ENCODE data around the gene KCNAB2.

Gene KCNAB2

DNA sequence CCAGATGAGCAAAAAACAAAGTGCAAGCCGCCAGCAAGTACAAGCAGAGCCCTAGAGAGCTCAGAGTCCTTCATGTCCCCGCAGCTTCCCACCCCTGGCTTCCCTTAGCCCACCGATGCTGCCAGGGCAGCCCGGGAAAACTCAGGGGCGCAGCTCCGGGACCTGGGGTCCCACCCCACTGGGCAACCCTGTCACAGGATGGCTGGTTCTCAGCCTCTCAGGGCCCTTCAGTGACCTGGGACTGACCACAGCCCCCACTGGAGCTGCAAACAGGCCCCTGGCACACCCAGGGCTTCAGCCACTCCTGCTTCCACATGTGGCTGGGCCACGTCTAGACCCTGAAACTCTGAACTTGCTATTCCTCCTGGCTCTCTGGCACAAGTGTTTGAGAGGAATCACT lies 84.9 kb downstream of the KCNAB2 start:
- TF ChIP-seq, protein P1, sequence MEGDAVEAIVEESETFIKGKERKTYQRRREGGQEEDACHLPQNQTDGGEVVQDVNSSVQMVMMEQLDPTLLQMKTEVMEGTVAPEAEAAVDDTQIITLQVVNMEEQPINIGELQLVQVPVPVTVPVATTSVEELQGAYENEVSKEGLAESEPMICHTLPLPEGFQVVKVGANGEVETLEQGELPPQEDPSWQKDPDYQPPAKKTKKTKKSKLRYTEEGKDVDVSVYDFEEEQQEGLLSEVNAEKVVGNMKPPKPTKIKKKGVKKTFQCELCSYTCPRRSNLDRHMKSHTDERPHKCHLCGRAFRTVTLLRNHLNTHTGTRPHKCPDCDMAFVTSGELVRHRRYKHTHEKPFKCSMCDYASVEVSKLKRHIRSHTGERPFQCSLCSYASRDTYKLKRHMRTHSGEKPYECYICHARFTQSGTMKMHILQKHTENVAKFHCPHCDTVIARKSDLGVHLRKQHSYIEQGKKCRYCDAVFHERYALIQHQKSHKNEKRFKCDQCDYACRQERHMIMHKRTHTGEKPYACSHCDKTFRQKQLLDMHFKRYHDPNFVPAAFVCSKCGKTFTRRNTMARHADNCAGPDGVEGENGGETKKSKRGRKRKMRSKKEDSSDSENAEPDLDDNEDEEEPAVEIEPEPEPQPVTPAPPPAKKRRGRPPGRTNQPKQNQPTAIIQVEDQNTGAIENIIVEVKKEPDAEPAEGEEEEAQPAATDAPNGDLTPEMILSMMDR (IDR thresholded peaks at IDR 0.05; ENCODE audit: insufficient read depth, low read length, poor library complexity, severe bottlenecking) = no peak
- Histone ChIP-seq H3K4me3 (replicated peaks; ENCODE audit: low read depth, low read length) (no peak overlapping the region), H3K27me3 (replicated peaks; ENCODE audit: control insufficient read depth, insufficient read depth, low read length) (peaks cover 1% of the 10 kb centered on the region; the same call in 1 of the 2 replicates), H3K36me3 (ENCODE audit: control insufficient read depth, insufficient read depth, low read length) (no peaks in the 10 kb centered on the region)
- no peak for DNase-seq (ENCODE audit: extremely low read depth, insufficient read length)

GRCh38 chr1:6131561-6131960 lies 85.9 kb downstream of the KCNAB2 start:
- TF ChIP-seq, protein P1 (IDR thresholded peaks at IDR 0.05; ENCODE audit: insufficient read depth, low read length, poor library complexity, severe bottlenecking) = no peak
- no peak overlapping the region for H3K4me3 ChIP-seq (replicated peaks; ENCODE audit: low read depth, low read length)
- no peak for DNase-seq (ENCODE audit: extremely low read depth, insufficient read length)
- peaks cover 1% of the 10 kb centered on the region; the same call in 1 of the 2 replicates for H3K27me3 ChIP-seq (replicated peaks; ENCODE audit: control insufficient read depth, insufficient read depth, low read length)
- H3K36me3 ChIP-seq (ENCODE audit: control insufficient read depth, insufficient read depth, low read length) = no peaks in the 10 kb centered on the region

GRCh38 chr1:6133146-6133895 lies 87.6 kb downstream of the KCNAB2 start:
- no peak for DNase-seq (ENCODE audit: extremely low read depth, insufficient read length)
- peaks cover 1% of the 10 kb centered on the region; the same call in 1 of the 2 replicates for H3K27me3 ChIP-seq (replicated peaks; ENCODE audit: control insufficient read depth, insufficient read depth, low read length)
- H3K36me3 ChIP-seq (ENCODE audit: control insufficient read depth, insufficient read depth, low read length) = no peaks in the 10 kb centered on the region
- H3K4me3 ChIP-seq (replicated peaks; ENCODE audit: low read depth, low read length) = no peak overlapping the region
- TF ChIP-seq, protein P1 (IDR thresholded peaks at IDR 0.05; ENCODE audit: insufficient read depth, low read length, poor library complexity, severe bottlenecking) = no peak

DNA sequence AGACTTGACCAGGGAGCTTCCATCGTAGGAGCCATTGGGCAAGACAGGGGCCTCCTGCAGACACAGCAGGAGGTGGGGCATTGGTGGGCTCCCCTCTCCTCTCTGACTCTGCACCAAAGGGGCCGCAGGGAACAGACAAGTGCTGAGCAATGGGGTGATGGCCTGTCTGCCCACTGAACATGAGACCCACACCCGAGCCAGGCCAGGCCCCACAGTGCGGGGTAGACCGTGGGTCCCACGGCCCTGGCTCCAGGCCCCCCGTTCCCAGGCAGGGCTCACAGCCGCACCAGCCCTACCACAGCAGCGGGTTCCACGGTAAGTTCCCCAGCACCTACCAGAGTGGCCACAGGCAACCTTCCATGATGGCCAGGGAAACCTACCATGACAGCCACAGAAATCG lies 88.5 kb downstream of the KCNAB2 start:
- TF ChIP-seq, protein P1 (IDR thresholded peaks at IDR 0.05; ENCODE audit: insufficient read depth, low read length, poor library complexity, severe bottlenecking) = no peak
- no peak for DNase-seq (ENCODE audit: extremely low read depth, insufficient read length)
- Histone ChIP-seq H3K4me3 (replicated peaks; ENCODE audit: low read depth, low read length) (no peak overlapping the region), H3K36me3 (ENCODE audit: control insufficient read depth, insufficient read depth, low read length) (no peaks in the 10 kb centered on the region), H3K27me3 (replicated peaks; ENCODE audit: control insufficient read depth, insufficient read depth, low read length) (peaks cover 1% of the 10 kb centered on the region; the same call in 1 of the 2 replicates)

DNA sequence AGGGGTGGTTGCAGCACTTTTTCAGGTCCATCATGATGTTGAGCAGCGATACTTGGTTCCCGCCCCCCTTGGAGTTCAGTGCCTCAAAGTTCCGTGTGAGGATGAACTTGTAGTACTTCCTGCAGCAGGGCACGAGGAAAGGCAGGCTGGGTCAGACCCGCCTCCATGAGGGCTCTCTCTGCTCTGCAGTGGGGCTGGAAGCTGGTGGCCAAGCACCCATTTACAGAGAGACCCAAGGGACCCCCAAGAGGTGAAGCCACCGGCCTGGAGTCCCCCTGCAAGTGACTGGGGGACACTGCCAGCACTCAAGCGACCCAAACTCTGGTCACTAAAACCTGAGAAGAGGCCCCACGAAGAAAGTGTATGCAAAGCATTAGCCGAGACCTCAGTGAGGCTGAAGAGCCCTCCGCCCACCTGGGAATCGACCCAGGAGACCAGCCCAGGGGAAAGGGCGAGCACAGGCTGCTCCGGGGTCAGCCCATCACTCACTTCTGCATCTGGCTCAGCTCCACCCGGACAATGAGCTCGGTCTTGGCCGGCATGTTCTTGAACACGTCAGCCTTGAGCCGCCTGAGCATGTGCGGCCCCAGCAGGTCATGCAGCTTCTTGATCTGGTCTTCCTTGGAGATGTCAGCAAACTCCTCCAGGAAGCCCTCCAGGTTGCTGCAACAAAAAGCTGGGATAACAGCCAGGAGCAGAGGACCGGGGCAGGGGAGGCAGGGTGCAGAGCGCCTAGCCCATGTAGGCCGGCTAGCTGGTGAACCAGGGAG lies 89.2 kb downstream of the KCNAB2 start:
- Histone ChIP-seq H3K27me3 (replicated peaks; ENCODE audit: control insufficient read depth, insufficient read depth, low read length) (peaks cover 1% of the 10 kb centered on the region; the same call in 1 of the 2 replicates), H3K36me3 (ENCODE audit: control insufficient read depth, insufficient read depth, low read length) (no peaks in the 10 kb centered on the region), H3K4me3 (replicated peaks; ENCODE audit: low read depth, low read length) (no peak overlapping the region)
- TF ChIP-seq, protein P1 (IDR thresholded peaks at IDR 0.05; ENCODE audit: insufficient read depth, low read length, poor library complexity, severe bottlenecking) = no peak
- DNase-seq (ENCODE audit: extremely low read depth, insufficient read length) = no peak
